HUES48 (cell line): ENCODE measurements around the gene RAD21L1.
A peak's percentile ranks its signal among the peaks of the same experiment; 100 is the strongest.

Experiments used
- H3K27ac ChIP-seq: one replicate; pipeline ENCODE4 v1.7.0; 2013; ENCODE audit warnings: low read depth, low read length, inconsistent platforms
- H3K27me3 ChIP-seq: 2 replicates; pipeline ENCODE4 v1.6.1; 2013; ENCODE audit warnings: mild to moderate bottlenecking, low read length; ENCODE audit not compliant: control insufficient read depth, insufficient read depth
- H3K36me3 ChIP-seq: 2 replicates; pipeline ENCODE4 v1.6.1; 2013; ENCODE audit warnings: low read length; ENCODE audit not compliant: control insufficient read depth, insufficient read depth
- H3K4me1 ChIP-seq: 2 replicates; pipeline ENCODE4 v1.6.1; 2013; ENCODE audit warnings: mild to moderate bottlenecking, low read length; ENCODE audit not compliant: control insufficient read depth, insufficient read depth
- H3K4me3 ChIP-seq: 2 replicates; pipeline ENCODE4 v1.5.1; 2013; ENCODE audit warnings: mild to moderate bottlenecking, low read depth, low read length
- H3K9ac ChIP-seq: 2 replicates; pipeline ENCODE4 v1.6.1; 2013; ENCODE audit warnings: mild to moderate bottlenecking, low read depth, low read length, moderate library complexity
- H3K9me3 ChIP-seq: 2 replicates; pipeline ENCODE4 v1.6.1; 2013; ENCODE audit warnings: low read length; ENCODE audit not compliant: control insufficient read depth, insufficient read depth

Gene RAD21L1

GRCh38 chr20:1225783-1226654, at the start of gene RAD21L1:
Gene RAD21L1 (plus strand): TSS chr20:1226044. CDS start chr20:1228454, 2,410 bp downstream.
- peak within 1 kb of the TSS; percentile 78 for H3K4me3 ChIP-seq
- peaks cover 33% of the 10 kb centered on the region for H3K27me3 ChIP-seq
- peak within 1 kb of the TSS; percentile 69 for H3K9ac ChIP-seq
- H3K4me1 ChIP-seq = no peaks in the 10 kb centered on the region
- no peaks in the 10 kb centered on the region for H3K36me3 ChIP-seq
- H3K27ac ChIP-seq = peak within 1 kb of the TSS; percentile 57
- H3K9me3 ChIP-seq = no peaks in the 10 kb centered on the region

GRCh38 chr20:1177680-1178079, 48.2 kb upstream of the RAD21L1 start:
- Histone ChIP-seq H3K27me3 (peaks cover 6% of the 10 kb centered on the region), H3K36me3 (no peaks in the 10 kb centered on the region), H3K9ac (no peak overlapping the region), H3K4me1 (0 out of 2 replicates have a peak, but pooled peaks cover 3% of the 10 kb centered on the region), H3K27ac (no peak overlapping the region), H3K4me3 (no peak overlapping the region), H3K9me3 (no peaks in the 10 kb centered on the region)

- Histone ChIP-seq H3K9me3 (no peaks in the 10 kb centered on the region), H3K4me3 (no peak overlapping the region), H3K36me3 (no peaks in the 10 kb centered on the region), H3K4me1 (0 out of 2 replicates have a peak, but pooled peaks cover 3% of the 10 kb centered on the region), H3K27me3 (peaks cover 10% of the 10 kb centered on the region), H3K27ac (no peak overlapping the region), H3K9ac (no peak overlapping the region)
These were observed 47.7 kb upstream of the RAD21L1 start for GRCh38 chr20:1178103-1178502.

GRCh38 chr20:1178623-1179022, 47.2 kb upstream of the RAD21L1 start:
- Histone ChIP-seq H3K27me3 (peaks cover 15% of the 10 kb centered on the region), H3K9ac (no peak overlapping the region), H3K9me3 (no peaks in the 10 kb centered on the region), H3K27ac (no peak overlapping the region), H3K36me3 (no peaks in the 10 kb centered on the region), H3K4me3 (no peak overlapping the region), H3K4me1 (0 out of 2 replicates have a peak, but pooled peaks cover 3% of the 10 kb centered on the region)

- Histone ChIP-seq H3K27me3 (peaks cover 31% of the 10 kb centered on the region), H3K9ac (no peak overlapping the region), H3K4me3 (no peak overlapping the region), H3K4me1 (peaks cover 3% of the 10 kb centered on the region; the same call in 1 of the 2 replicates), H3K27ac (no peak overlapping the region), H3K36me3 (no peaks in the 10 kb centered on the region), H3K9me3 (no peaks in the 10 kb centered on the region)
These were observed 44.9 kb upstream of the RAD21L1 start for GRCh38 chr20:1180949-1181348.

- no peaks in the 10 kb centered on the region for H3K36me3 ChIP-seq
- H3K27ac ChIP-seq = no peak overlapping the region
- peaks cover 43% of the 10 kb centered on the region for H3K27me3 ChIP-seq
- H3K9me3 ChIP-seq = no peaks in the 10 kb centered on the region
- H3K9ac ChIP-seq = no peak overlapping the region
- no peak overlapping the region for H3K4me3 ChIP-seq
- H3K4me1 ChIP-seq = peaks cover 15% of the 10 kb centered on the region
These were observed 43.7 kb upstream of the RAD21L1 start for GRCh38 chr20:1182106-1182505.

GRCh38 chr20:1183153-1183552, 42.7 kb upstream of the RAD21L1 start:
- H3K27ac ChIP-seq = no peak overlapping the region
- H3K9ac ChIP-seq = no peak overlapping the region
- H3K4me3 ChIP-seq = no peak overlapping the region
- no peaks in the 10 kb centered on the region for H3K9me3 ChIP-seq
- peaks cover 48% of the 10 kb centered on the region for H3K27me3 ChIP-seq
- no peaks in the 10 kb centered on the region for H3K36me3 ChIP-seq
- H3K4me1 ChIP-seq = peaks cover 24% of the 10 kb centered on the region

- Histone ChIP-seq H3K4me3 (peak overlapping the region; percentile 60; the same call in 1 of the 2 replicates), H3K36me3 (no peaks in the 10 kb centered on the region), H3K9me3 (no peaks in the 10 kb centered on the region), H3K27me3 (peaks cover 48% of the 10 kb centered on the region), H3K4me1 (peaks cover 24% of the 10 kb centered on the region), H3K9ac (no peak overlapping the region), H3K27ac (no peak overlapping the region)
These were observed 41.6 kb upstream of the RAD21L1 start for GRCh38 chr20:1184260-1184637.

- Histone ChIP-seq H3K4me1 (peaks cover 24% of the 10 kb centered on the region), H3K36me3 (no peaks in the 10 kb centered on the region), H3K27me3 (peaks cover 48% of the 10 kb centered on the region), H3K9ac (no peak within 1 kb of the TSS), H3K4me3 (peak within 1 kb of the TSS; percentile 60), H3K9me3 (no peaks in the 10 kb centered on the region), H3K27ac (no peak within 1 kb of the TSS)
These were observed 41.1 kb upstream of the RAD21L1 start, which contains the start of gene TMEM74B for GRCh38 chr20:1184638-1185315. Gene TMEM74B (minus strand): TSS chr20:1184981. CDS start chr20:1183801, 1,180 bp downstream.

GRCh38 chr20:1185316-1185741, 40.5 kb upstream of the RAD21L1 start:
- H3K27me3 ChIP-seq = peaks cover 48% of the 10 kb centered on the region
- H3K36me3 ChIP-seq = no peaks in the 10 kb centered on the region
- H3K4me3 ChIP-seq = peak overlapping the region; percentile 60; the same call in 1 of the 2 replicates
- H3K27ac ChIP-seq = no peak overlapping the region
- H3K9me3 ChIP-seq = no peaks in the 10 kb centered on the region
- H3K9ac ChIP-seq = no peak overlapping the region
- peaks cover 24% of the 10 kb centered on the region for H3K4me1 ChIP-seq
